Measurements from ENCODE around the gene HNRNPLL.
A peak's percentile ranks its signal among the peaks of the same experiment; 100 is the strongest.

HNRNPLL gene

GRCh38 chr2:38635139-38635538 is 32.4 kb upstream of the HNRNPLL start:
- H2AFZ ChIP-seq (ENCODE audit: low read length), result no peak overlapping the region
- TF ChIP-seq CTCF (conservative IDR thresholded peaks at IDR 0.05; ENCODE audit: low read length), result no peak
- TF ChIP-seq EZH2phosphoT487 (IDR thresholded peaks at IDR 0.05; ENCODE audit: borderline replicate concordance), result no peak
- H4K20me1 ChIP-seq (ENCODE audit: insufficient read depth, low read length, poor library complexity, severe bottlenecking), result no peaks in the 10 kb centered on the region
- no peaks in the 10 kb centered on the region for H3K9me2 ChIP-seq (replicated peaks; ENCODE audit: low read depth, low read length)
- no peaks in the 10 kb centered on the region for H3K36me3 ChIP-seq (ENCODE audit: insufficient read depth, low read length)
- H3K4me1 ChIP-seq (ENCODE audit: insufficient read depth, low read length, poor library complexity, severe bottlenecking), result peaks cover 22% of the 10 kb centered on the region
- H3F3A ChIP-seq (ENCODE audit: low read depth), result peaks cover 5% of the 10 kb centered on the region; the same call in 1 of the 2 replicates
- H3K4me2 ChIP-seq (ENCODE audit: low read depth, low read length, poor library complexity, severe bottlenecking), result peak overlapping the region; percentile 55
- H3K9ac ChIP-seq (ENCODE audit: low read depth, low read length, poor library complexity, severe bottlenecking), result no peak overlapping the region
- H3K27me3 ChIP-seq (ENCODE audit: insufficient read depth, low read length, poor library complexity, severe bottlenecking), result no peaks in the 10 kb centered on the region
- H3K9me3 ChIP-seq (ENCODE audit: insufficient read depth, low read depth, low read length), result no peaks in the 10 kb centered on the region
- no peaks in the 10 kb centered on the region for H3K79me2 ChIP-seq (ENCODE audit: insufficient read depth, low read length)
- no peak overlapping the region for H3K4me3 ChIP-seq (ENCODE audit: low read length, poor library complexity, severe bottlenecking)

- peak overlapping the region; percentile 20 for H3K4me3 ChIP-seq (ENCODE audit: low read length, poor library complexity, severe bottlenecking)
- TF ChIP-seq CTCF (conservative IDR thresholded peaks at IDR 0.05; ENCODE audit: low read length) (no peak), EZH2phosphoT487 (IDR thresholded peaks at IDR 0.05; ENCODE audit: borderline replicate concordance) (no peak)
- no peaks in the 10 kb centered on the region for H3K27me3 ChIP-seq (ENCODE audit: insufficient read depth, low read length, poor library complexity, severe bottlenecking)
- no peaks in the 10 kb centered on the region for H3K79me2 ChIP-seq (ENCODE audit: insufficient read depth, low read length)
- peak overlapping the region; percentile 55 for H3K4me2 ChIP-seq (ENCODE audit: low read depth, low read length, poor library complexity, severe bottlenecking)
- H3F3A ChIP-seq (ENCODE audit: low read depth), result peaks cover 5% of the 10 kb centered on the region; the same call in 1 of the 2 replicates
- H4K20me1 ChIP-seq (ENCODE audit: insufficient read depth, low read length, poor library complexity, severe bottlenecking), result no peaks in the 10 kb centered on the region
- no peaks in the 10 kb centered on the region for H3K36me3 ChIP-seq (ENCODE audit: insufficient read depth, low read length)
- H3K9me2 ChIP-seq (replicated peaks; ENCODE audit: low read depth, low read length), result no peaks in the 10 kb centered on the region
- peaks cover 20% of the 10 kb centered on the region for H3K4me1 ChIP-seq (ENCODE audit: insufficient read depth, low read length, poor library complexity, severe bottlenecking)
- peaks cover 3% of the 10 kb centered on the region; the same call in 1 of the 2 replicates for H3K9me3 ChIP-seq (ENCODE audit: insufficient read depth, low read depth, low read length)
- no peak overlapping the region for H3K9ac ChIP-seq (ENCODE audit: low read depth, low read length, poor library complexity, severe bottlenecking)
- no peak overlapping the region for H2AFZ ChIP-seq (ENCODE audit: low read length)
Measured at GRCh38 chr2:38634684-38635083, 32.0 kb upstream of the HNRNPLL start.

- peak overlapping the region; percentile 55 for H3K4me2 ChIP-seq (ENCODE audit: low read depth, low read length, poor library complexity, severe bottlenecking)
Measured at GRCh38 chr2:38633895-38634294, 31.2 kb upstream of the HNRNPLL start.

More at GRCh38 chr2:38633895-38634294, 31.2 kb upstream of the HNRNPLL start:
- Histone ChIP-seq H3K9me2 (replicated peaks; ENCODE audit: low read depth, low read length) (no peaks in the 10 kb centered on the region), H3K4me1 (ENCODE audit: insufficient read depth, low read length, poor library complexity, severe bottlenecking) (peaks cover 18% of the 10 kb centered on the region), H3K9me3 (ENCODE audit: insufficient read depth, low read depth, low read length) (peaks cover 5% of the 10 kb centered on the region; the same call in 1 of the 2 replicates), H4K20me1 (ENCODE audit: insufficient read depth, low read length, poor library complexity, severe bottlenecking) (no peaks in the 10 kb centered on the region), H3K79me2 (ENCODE audit: insufficient read depth, low read length) (no peaks in the 10 kb centered on the region), H3K4me3 (ENCODE audit: low read length, poor library complexity, severe bottlenecking) (no peak overlapping the region), H3K9ac (ENCODE audit: low read depth, low read length, poor library complexity, severe bottlenecking) (no peak overlapping the region), H2AFZ (ENCODE audit: low read length) (no peak overlapping the region), H3K27me3 (ENCODE audit: insufficient read depth, low read length, poor library complexity, severe bottlenecking) (no peaks in the 10 kb centered on the region), H3K36me3 (ENCODE audit: insufficient read depth, low read length) (no peaks in the 10 kb centered on the region), H3F3A (ENCODE audit: low read depth) (peaks cover 5% of the 10 kb centered on the region; the same call in 1 of the 2 replicates)
- TF ChIP-seq EZH2phosphoT487 (IDR thresholded peaks at IDR 0.05; ENCODE audit: borderline replicate concordance) (no peak), CTCF (conservative IDR thresholded peaks at IDR 0.05; ENCODE audit: low read length) (no peak)

Measured in Loucy (cell line).